Right renal cortex interstitium (tissue), 3 donors: Measurements from ENCODE around the gene NIT1. TPM values are rescaled to one million over a fixed set of nuclear protein-coding genes. Genes with fewer than 3 reads are reported as not detected.

Source experiments
- polyA plus RNA-seq, 3 donors: library from polyadenylated mRNA; unstranded; fragments of 120-200 nt; gene quantifications; one replicate each; pipeline ENCODE4 v1.2.1, GENCODE V29; 2013; ENCODE audit not compliant: insufficient read length in 3 of 3

The NIT1 gene
- polyA plus RNA-seq, 3 donors: 49.0 to 52.7 (median 51.3) TPM

Other genes starting within 250 kb of the NIT1 start
- gene ITLN1, start 232.9 kb upstream of the NIT1 start, polyA plus RNA-seq: 1 to 10 TPM; 1.0 to 2.8 (median 1.2) TPM
- gene ITLN2, start 163.3 kb upstream of the NIT1 start, polyA plus RNA-seq: under 1 TPM in 1 of 3 donors, not detected in 2; 0.47 TPM
- 100 to 1,000 TPM in 1 of 3 donors, 10 to 100 TPM in 2; 93.8 to 100 (median 93.9) TPM for gene F11R, start 97.0 kb upstream of the NIT1 start, polyA plus RNA-seq
- gene TSTD1, start 79.1 kb upstream of the NIT1 start, polyA plus RNA-seq: 10 to 100 TPM; 43.0 to 52.1 (median 49.5) TPM
- gene USF1, start 72.1 kb upstream of the NIT1 start, polyA plus RNA-seq: 10 to 100 TPM; 55.5 to 60.9 (median 60.2) TPM
- gene ARHGAP30, start 48.2 kb upstream of the NIT1 start, polyA plus RNA-seq: 1 to 10 TPM; 1.9 to 2.2 (median 2.0) TPM
- 1 to 10 TPM; 1.4 to 3.9 (median 3.5) TPM for gene NECTIN4, start 28.5 kb upstream of the NIT1 start, polyA plus RNA-seq
- gene KLHDC9, start 19.7 kb upstream of the NIT1 start, polyA plus RNA-seq: 10 to 100 TPM; 16.4 to 18.7 (median 17.6) TPM
- 10 to 100 TPM; 79.7 to 87.7 (median 84.3) TPM for gene PFDN2, start 68 bp upstream of the NIT1 start, polyA plus RNA-seq
- 10 to 100 TPM; 41.5 to 46.0 (median 43.2) TPM for gene DEDD, start 14.6 kb downstream of the NIT1 start, polyA plus RNA-seq
- gene UFC1, start 35.9 kb downstream of the NIT1 start, polyA plus RNA-seq: 100 to 1,000 TPM; 173 to 177 (median 174) TPM
- gene USP21, start 41.4 kb downstream of the NIT1 start, polyA plus RNA-seq: 10 to 100 TPM; 43.4 to 48.1 (median 47.9) TPM
- gene PPOX, start 48.3 kb downstream of the NIT1 start, polyA plus RNA-seq: 10 to 100 TPM; 31.9 to 38.8 (median 35.0) TPM
- gene B4GALT3, start 59.4 kb downstream of the NIT1 start, polyA plus RNA-seq: 10 to 100 TPM; 31.5 to 37.3 (median 34.1) TPM
- 1 to 10 TPM in 2 of 3 donors, under 1 TPM in 1; 0.83 to 1.1 (median 1.1) TPM for gene ADAMTS4, start 80.9 kb downstream of the NIT1 start, polyA plus RNA-seq
- gene NDUFS2, start 84.3 kb downstream of the NIT1 start, polyA plus RNA-seq: 100 to 1,000 TPM; 206 to 223 (median 214) TPM
- gene FCER1G, start 97.2 kb downstream of the NIT1 start, polyA plus RNA-seq: 10 to 100 TPM; 13.8 to 15.6 (median 14.4) TPM
- gene APOA2, start 105.5 kb downstream of the NIT1 start, polyA plus RNA-seq: 1 to 10 TPM in 2 of 3 donors, not detected in 1; 2.0 to 4.4 TPM
- 10 to 100 TPM; 15.9 to 16.7 (median 16.4) TPM for gene TOMM40L, start 108.0 kb downstream of the NIT1 start, polyA plus RNA-seq
- 1 to 10 TPM; 1.5 to 4.7 (median 4.1) TPM for gene NR1I3, start 120.1 kb downstream of the NIT1 start, polyA plus RNA-seq
- 1 to 10 TPM in 1 of 3 donors, under 1 TPM in 2; 0.86 to 1.4 (median 0.96) TPM for gene PCP4L1, start 140.6 kb downstream of the NIT1 start, polyA plus RNA-seq
- 1 to 10 TPM; 3.0 to 3.6 (median 3.1) TPM for gene MPZ, start 191.9 kb downstream of the NIT1 start, polyA plus RNA-seq
- 100 to 1,000 TPM; 283 to 300 (median 290) TPM for gene SDHC, start 196.3 kb downstream of the NIT1 start, polyA plus RNA-seq
- gene CFAP126, start 249.8 kb downstream of the NIT1 start, polyA plus RNA-seq: 10 to 100 TPM; 13.6 to 17.6 (median 15.8) TPM